ENCODE measurements around the gene TRABD2B. TPM values are rescaled to one million over a fixed set of nuclear protein-coding genes. Genes with fewer than 3 reads are reported as not detected.

The TRABD2B gene
- total RNA-seq, 1 experiment from 2014 or later, result 0.05 TPM

DNA sequence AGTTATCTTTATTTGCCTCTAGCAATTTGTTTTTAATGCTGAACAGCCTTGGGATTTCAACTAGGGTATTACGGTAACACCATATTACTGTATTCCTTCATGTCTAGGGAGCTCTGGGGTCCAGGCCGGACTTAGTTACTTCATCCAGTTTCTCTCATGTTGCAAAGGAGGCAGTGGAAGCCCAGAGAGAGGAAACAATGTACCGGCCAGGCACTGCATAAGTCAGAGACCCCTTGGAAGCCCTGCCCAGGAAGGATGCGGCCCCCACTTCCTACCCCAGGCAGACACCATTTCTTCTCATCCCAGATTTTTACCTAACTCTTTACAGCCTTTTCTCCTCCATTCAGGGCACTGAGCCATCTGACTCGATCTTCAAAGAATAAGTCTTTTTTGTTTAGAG is 32.5 kb downstream of the TRABD2B start:
- no peak for DNase-seq (ENCODE audit: low read depth, low spot score)
- Histone ChIP-seq H3K79me2 (ENCODE audit: insufficient read depth, low read length) (no peaks in the 10 kb centered on the region), H3K36me3 (ENCODE audit: control insufficient read depth in 1 of 2, insufficient read depth in 2 of 2, low read length in 2 of 2) (no peaks in the 10 kb centered on the region), H3K9ac (ENCODE audit: low read length) (no peak overlapping the region), H3K4me1 (ENCODE audit: control insufficient read depth in 1 of 2, insufficient read depth in 2 of 2, low read length in 2 of 2) (no peaks in the 10 kb centered on the region), H3K9me2 (ENCODE audit: insufficient read depth) (no peaks in the 10 kb centered on the region), H3K27me3 (ENCODE audit: insufficient read depth, low read length) (no peaks in the 10 kb centered on the region), H3K27ac (ENCODE audit: low read depth, low read length) (no peak overlapping the region), H3K9me3 (ENCODE audit: control insufficient read depth in 1 of 2, insufficient read depth in 1 of 2, low read depth in 1 of 2, low read length in 2 of 2) (no peaks in the 10 kb centered on the region), H4K20me1 (ENCODE audit: insufficient read depth) (no peaks in the 10 kb centered on the region), H3K4me3 (replicated peaks in 1 of 2; ENCODE audit: low read depth in 1 of 2, low read length in 2 of 2) (no peak overlapping the region), H3K4me2 (ENCODE audit: low read length) (no peak overlapping the region), H2AFZ (ENCODE audit: low read depth, low read length, poor library complexity, severe bottlenecking) (no peak overlapping the region)
- no peak for ATAC-seq
- no peak for TF ChIP-seq SRF (IDR thresholded peaks at IDR 0.05; ENCODE audit: low read depth)
- no peak for TF ChIP-seq MAX (IDR thresholded peaks at IDR 0.05)
- TF ChIP-seq REST (IDR thresholded peaks at IDR 0.05; ENCODE audit: low read depth), result no peak
- TF ChIP-seq FOSL1 (IDR thresholded peaks at IDR 0.05; ENCODE audit: low read depth), result no peak
- no peak for TF ChIP-seq POLR2A (IDR thresholded peaks at IDR 0.05; ENCODE audit: borderline replicate concordance, extremely low read depth, insufficient read depth, insufficient read length)
- no peak for TF ChIP-seq JUND (IDR thresholded peaks at IDR 0.05)
- TF ChIP-seq EZH2 (IDR thresholded peaks at IDR 0.05), result no peak
- no peak for TF ChIP-seq YY1 (IDR thresholded peaks at IDR 0.05; ENCODE audit: extremely low read depth, insufficient replicate concordance, low read depth, low read length)
- no peak for TF ChIP-seq ZNF274 (IDR thresholded peaks at IDR 0.05; ENCODE audit: low read depth, low read length)
- no peak for TF ChIP-seq POLR2AphosphoS5 (IDR thresholded peaks at IDR 0.05; ENCODE audit: low read depth, low read length)
- TF ChIP-seq SIN3A (IDR thresholded peaks at IDR 0.05; ENCODE audit: low read depth), result no peak
- no peak for TF ChIP-seq EGR1 (IDR thresholded peaks at IDR 0.05; ENCODE audit: low read depth)
- TF ChIP-seq, protein P1, sequence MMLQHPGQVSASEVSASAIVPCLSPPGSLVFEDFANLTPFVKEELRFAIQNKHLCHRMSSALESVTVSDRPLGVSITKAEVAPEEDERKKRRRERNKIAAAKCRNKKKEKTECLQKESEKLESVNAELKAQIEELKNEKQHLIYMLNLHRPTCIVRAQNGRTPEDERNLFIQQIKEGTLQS (IDR thresholded peaks at IDR 0.05), result no peak
- TF ChIP-seq TCF7L2 (IDR thresholded peaks at IDR 0.05; ENCODE audit: borderline replicate concordance, extremely low read depth, insufficient read depth, insufficient read length), result no peak
- no peak for TF ChIP-seq EZH2phosphoT487 (IDR thresholded peaks at IDR 0.05; ENCODE audit: borderline replicate concordance)
- TF ChIP-seq CEBPB (IDR thresholded peaks at IDR 0.05; ENCODE audit: low read depth), result no peak
- TF ChIP-seq ELF1 (IDR thresholded peaks at IDR 0.05; ENCODE audit: borderline replicate concordance, low read depth), result no peak
- TF ChIP-seq RAD21 (IDR thresholded peaks at IDR 0.05; ENCODE audit: low read depth), result no peak
- no TSS peak for BruUV-seq (replicated peaks)
- RAD21 ChIA-PET (ENCODE audit: low non-redundant PET in 1 of 2, low total read pairs in 2 of 2, uncharacterized antibody in 2 of 2, unreplicated experiment in 2 of 2), result no interaction called here
- CTCF ChIA-PET, result no interaction called here
- POLR2A ChIA-PET, result no interaction called here
- intact Hi-C loops (cut with micrococcal nuclease), result no loop called here

Data from HCT116 (cell line).